ENCODE results near the gene C1orf53.

DNA sequence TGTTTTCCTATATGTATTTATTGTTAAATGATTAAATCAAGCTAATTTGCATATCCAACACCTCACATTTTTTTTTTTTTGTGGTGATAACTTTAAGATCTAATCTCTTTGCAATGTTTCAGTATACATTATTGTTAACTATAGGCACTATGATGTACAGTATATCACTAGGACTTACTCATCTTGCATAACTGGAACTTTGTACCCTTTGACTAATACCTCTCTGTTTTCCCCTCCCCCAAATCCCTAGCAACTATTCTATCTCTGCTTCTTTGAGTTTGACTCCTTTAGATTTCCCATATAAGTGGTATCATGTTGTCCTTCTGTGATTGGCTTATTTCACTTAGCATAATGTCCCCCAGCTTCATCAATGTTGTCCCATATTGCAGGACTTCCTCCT is 9.7 kb upstream of the C1orf53 start:
- TF ChIP-seq, protein P1, sequence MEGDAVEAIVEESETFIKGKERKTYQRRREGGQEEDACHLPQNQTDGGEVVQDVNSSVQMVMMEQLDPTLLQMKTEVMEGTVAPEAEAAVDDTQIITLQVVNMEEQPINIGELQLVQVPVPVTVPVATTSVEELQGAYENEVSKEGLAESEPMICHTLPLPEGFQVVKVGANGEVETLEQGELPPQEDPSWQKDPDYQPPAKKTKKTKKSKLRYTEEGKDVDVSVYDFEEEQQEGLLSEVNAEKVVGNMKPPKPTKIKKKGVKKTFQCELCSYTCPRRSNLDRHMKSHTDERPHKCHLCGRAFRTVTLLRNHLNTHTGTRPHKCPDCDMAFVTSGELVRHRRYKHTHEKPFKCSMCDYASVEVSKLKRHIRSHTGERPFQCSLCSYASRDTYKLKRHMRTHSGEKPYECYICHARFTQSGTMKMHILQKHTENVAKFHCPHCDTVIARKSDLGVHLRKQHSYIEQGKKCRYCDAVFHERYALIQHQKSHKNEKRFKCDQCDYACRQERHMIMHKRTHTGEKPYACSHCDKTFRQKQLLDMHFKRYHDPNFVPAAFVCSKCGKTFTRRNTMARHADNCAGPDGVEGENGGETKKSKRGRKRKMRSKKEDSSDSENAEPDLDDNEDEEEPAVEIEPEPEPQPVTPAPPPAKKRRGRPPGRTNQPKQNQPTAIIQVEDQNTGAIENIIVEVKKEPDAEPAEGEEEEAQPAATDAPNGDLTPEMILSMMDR (IDR thresholded peaks at IDR 0.05) = no peak
- no peak for TF ChIP-seq POLR2A (IDR thresholded peaks at IDR 0.05)

Data from adrenal gland (tissue), 5 donors.